Cardiac muscle cell (in vitro differentiated cells and primary cell): Measurements from ENCODE around the gene PPIL6. TPM values are rescaled to one million over a fixed set of nuclear protein-coding genes. Genes with fewer than 3 reads are reported as not detected.

Experiments
- DNase-seq, 2 donors: peaks; one replicate each; pipeline versions ENCODE4 v3.0.0 to v3.0.0-alpha.2; 2010 to 2017; ENCODE audit warnings: low read depth in 1 of 2, low spot score in 1 of 2
- H3K27ac ChIP-seq: fragments of 200-600 bp; sonication (generic); 2 replicates; pipeline ENCODE4 v1.5.1; 2016
- H3K27me3 ChIP-seq: fragments of 200-600 bp; sonication (generic); 2 replicates; pipeline ENCODE4 v1.6.0; 2016; ENCODE audit warnings: control low read depth
- H3K36me3 ChIP-seq: fragments of 200-600 bp; sonication (generic); 2 replicates; pipeline ENCODE4 v1.5.1; 2016; ENCODE audit warnings: control low read depth
- H3K4me1 ChIP-seq: fragments of 200-600 bp; sonication (generic); 2 replicates; pipeline ENCODE4 v1.8.1; 2017; ENCODE audit warnings: low read depth, mild to moderate bottlenecking, mixed run types
- H3K4me3 ChIP-seq: fragments of 200-600 bp; sonication (generic); 2 replicates; pipeline ENCODE4 v1.5.1; 2016; ENCODE audit warnings: mild to moderate bottlenecking
- H3K9me3 ChIP-seq: fragments of 200-600 bp; sonication (generic); 2 replicates; pipeline ENCODE4 v1.5.1; 2017; ENCODE audit warnings: low read depth, mild to moderate bottlenecking, control low read depth
- CTCF ChIP-seq: IDR thresholded peaks from 2 replicates; pipeline ENCODE4 v1.5.1; 2012; ENCODE audit warnings: low read depth, mild to moderate bottlenecking, low read length
- polyA plus RNA-seq: library from polyadenylated mRNA; unstranded; fragments of >200 nt; fragmentation: Nextera tagmentation; extraction: Ambion mirVana; gene quantifications from 2 replicates; pipeline ENCODE4 v1.2.1, GENCODE V29; 2016
- total RNA-seq: library from RNA; depleted of rRNA; stranded (reverse); fragments of >200 nt; gene quantifications from 2 replicates; pipeline ENCODE4 v1.2.3, GENCODE V29; 2016

Gene PPIL6
- total and polyA plus RNA-seq, 2 experiments from 2014 or later = 7.3 to 8.7 TPM

GRCh38 chr6:109362102-109362884, 78.1 kb downstream of the PPIL6 start:
- Histone ChIP-seq H3K4me1 (no peaks in the 10 kb centered on the region), H3K4me3 (no peak overlapping the region), H3K27me3 (no peaks in the 10 kb centered on the region), H3K36me3 (peaks cover 16% of the 10 kb centered on the region), H3K9me3 (no peaks in the 10 kb centered on the region), H3K27ac (no peak overlapping the region)
- no peak for TF ChIP-seq CTCF
- DNase-seq = no peak

GRCh38 chr6:109360791-109361190, 79.6 kb downstream of the PPIL6 start:
- DNase-seq = no peak
- Histone ChIP-seq H3K4me3 (no peak overlapping the region), H3K9me3 (no peaks in the 10 kb centered on the region), H3K27ac (no peak overlapping the region), H3K27me3 (no peaks in the 10 kb centered on the region), H3K36me3 (peaks cover 13% of the 10 kb centered on the region), H3K4me1 (no peaks in the 10 kb centered on the region)
- TF ChIP-seq CTCF = no peak

- Histone ChIP-seq H3K9me3 (no peaks in the 10 kb centered on the region), H3K27me3 (no peaks in the 10 kb centered on the region), H3K36me3 (peaks cover 18% of the 10 kb centered on the region), H3K4me3 (no peak overlapping the region), H3K4me1 (no peaks in the 10 kb centered on the region), H3K27ac (no peak overlapping the region)
- TF ChIP-seq CTCF = no peak
- no peak for DNase-seq
These were observed 80.1 kb downstream of the PPIL6 start for GRCh38 chr6:109360281-109360680.

GRCh38 chr6:109359248-109359647, 81.2 kb downstream of the PPIL6 start:
- Histone ChIP-seq H3K27me3 (no peaks in the 10 kb centered on the region), H3K4me3 (no peak overlapping the region), H3K4me1 (no peaks in the 10 kb centered on the region), H3K27ac (no peak overlapping the region), H3K36me3 (peaks cover 19% of the 10 kb centered on the region), H3K9me3 (no peaks in the 10 kb centered on the region)
- no peak for DNase-seq
- TF ChIP-seq CTCF = no peak

- no peaks in the 10 kb centered on the region for H3K4me1 ChIP-seq
- no peaks in the 10 kb centered on the region for H3K27me3 ChIP-seq
- no peak for DNase-seq
- H3K4me3 ChIP-seq = no peak overlapping the region
- H3K36me3 ChIP-seq = peaks cover 15% of the 10 kb centered on the region
- TF ChIP-seq CTCF = no peak
- H3K9me3 ChIP-seq = no peaks in the 10 kb centered on the region
- H3K27ac ChIP-seq = no peak overlapping the region
These were observed 82.2 kb downstream of the PPIL6 start for GRCh38 chr6:109358204-109358603.
